ENCODE measurements around the gene GPC5.

Gene GPC5

GRCh38 chr13:91698308-91698707 is 299.9 kb downstream of the GPC5 start:
- H3K4me3 ChIP-seq (ENCODE audit: insufficient read length, low read depth), result no peak overlapping the region
- no peak overlapping the region for H3K9ac ChIP-seq (ENCODE audit: insufficient read length, low read depth)
- no peak for DNase-seq (ENCODE audit: low read depth, low spot score)
- no peaks in the 10 kb centered on the region for H3K9me3 ChIP-seq (ENCODE audit: insufficient read depth, low read length)
- H3K4me1 ChIP-seq (ENCODE audit: insufficient read depth, insufficient read length), result no peaks in the 10 kb centered on the region
- H3K36me3 ChIP-seq (ENCODE audit: insufficient read depth, insufficient read length, low read length), result no peaks in the 10 kb centered on the region
- TF ChIP-seq YY1 (IDR thresholded peaks at IDR 0.05; ENCODE audit: insufficient read depth, insufficient read length), result no peak
- no peak for TF ChIP-seq SUZ12 (IDR thresholded peaks at IDR 0.05; ENCODE audit: extremely low read depth, insufficient read depth, insufficient read length)
- TF ChIP-seq ZNF274 (IDR thresholded peaks at IDR 0.05; ENCODE audit: low read depth, low read length), result no peak
- no peaks in the 10 kb centered on the region for H3K27me3 ChIP-seq (ENCODE audit: insufficient read depth, insufficient read length)

GRCh38 chr13:91698767-91699166 is 300.3 kb downstream of the GPC5 start:
- Histone ChIP-seq H3K4me3 (ENCODE audit: insufficient read length, low read depth) (no peak overlapping the region), H3K9me3 (ENCODE audit: insufficient read depth, low read length) (no peaks in the 10 kb centered on the region), H3K27me3 (ENCODE audit: insufficient read depth, insufficient read length) (no peaks in the 10 kb centered on the region), H3K36me3 (ENCODE audit: insufficient read depth, insufficient read length, low read length) (no peaks in the 10 kb centered on the region), H3K9ac (ENCODE audit: insufficient read length, low read depth) (no peak overlapping the region), H3K4me1 (ENCODE audit: insufficient read depth, insufficient read length) (no peaks in the 10 kb centered on the region)
- TF ChIP-seq SUZ12 (IDR thresholded peaks at IDR 0.05; ENCODE audit: extremely low read depth, insufficient read depth, insufficient read length) (no peak), ZNF274 (IDR thresholded peaks at IDR 0.05; ENCODE audit: low read depth, low read length) (no peak), YY1 (IDR thresholded peaks at IDR 0.05; ENCODE audit: insufficient read depth, insufficient read length) (no peak)
- no peak for DNase-seq (ENCODE audit: low read depth, low spot score)

GRCh38 chr13:91699863-91700262 is 301.4 kb downstream of the GPC5 start:
- no peaks in the 10 kb centered on the region for H3K27me3 ChIP-seq (ENCODE audit: insufficient read depth, insufficient read length)
- DNase-seq (ENCODE audit: low read depth, low spot score), result no peak
- no peaks in the 10 kb centered on the region for H3K4me1 ChIP-seq (ENCODE audit: insufficient read depth, insufficient read length)
- H3K9me3 ChIP-seq (ENCODE audit: insufficient read depth, low read length), result no peaks in the 10 kb centered on the region
- no peak for TF ChIP-seq ZNF274 (IDR thresholded peaks at IDR 0.05; ENCODE audit: low read depth, low read length)
- TF ChIP-seq YY1 (IDR thresholded peaks at IDR 0.05; ENCODE audit: insufficient read depth, insufficient read length), result no peak
- no peak for TF ChIP-seq SUZ12 (IDR thresholded peaks at IDR 0.05; ENCODE audit: extremely low read depth, insufficient read depth, insufficient read length)
- H3K36me3 ChIP-seq (ENCODE audit: insufficient read depth, insufficient read length, low read length), result no peaks in the 10 kb centered on the region
- no peak overlapping the region for H3K9ac ChIP-seq (ENCODE audit: insufficient read length, low read depth)
- H3K4me3 ChIP-seq (ENCODE audit: insufficient read length, low read depth), result no peak overlapping the region

- Histone ChIP-seq H3K27me3 (ENCODE audit: insufficient read depth, insufficient read length) (no peaks in the 10 kb centered on the region), H3K9ac (ENCODE audit: insufficient read length, low read depth) (no peak overlapping the region), H3K4me3 (ENCODE audit: insufficient read length, low read depth) (no peak overlapping the region), H3K9me3 (ENCODE audit: insufficient read depth, low read length) (no peaks in the 10 kb centered on the region), H3K4me1 (ENCODE audit: insufficient read depth, insufficient read length) (no peaks in the 10 kb centered on the region), H3K36me3 (ENCODE audit: insufficient read depth, insufficient read length, low read length) (no peaks in the 10 kb centered on the region)
- no peak for DNase-seq (ENCODE audit: low read depth, low spot score)
- no peak for TF ChIP-seq YY1 (IDR thresholded peaks at IDR 0.05; ENCODE audit: insufficient read depth, insufficient read length)
- no peak for TF ChIP-seq SUZ12 (IDR thresholded peaks at IDR 0.05; ENCODE audit: extremely low read depth, insufficient read depth, insufficient read length)
- TF ChIP-seq ZNF274 (IDR thresholded peaks at IDR 0.05; ENCODE audit: low read depth, low read length), result no peak
Measured at GRCh38 chr13:91701975-91702374, 303.6 kb downstream of the GPC5 start.

GRCh38 chr13:91702411-91702810 is 304.0 kb downstream of the GPC5 start:
- no peaks in the 10 kb centered on the region for H3K27me3 ChIP-seq (ENCODE audit: insufficient read depth, insufficient read length)
- H3K4me3 ChIP-seq (ENCODE audit: insufficient read length, low read depth), result no peak overlapping the region
- H3K9ac ChIP-seq (ENCODE audit: insufficient read length, low read depth), result no peak overlapping the region
- H3K36me3 ChIP-seq (ENCODE audit: insufficient read depth, insufficient read length, low read length), result no peaks in the 10 kb centered on the region
- no peaks in the 10 kb centered on the region for H3K9me3 ChIP-seq (ENCODE audit: insufficient read depth, low read length)
- no peak for TF ChIP-seq SUZ12 (IDR thresholded peaks at IDR 0.05; ENCODE audit: extremely low read depth, insufficient read depth, insufficient read length)
- TF ChIP-seq YY1 (IDR thresholded peaks at IDR 0.05; ENCODE audit: insufficient read depth, insufficient read length), result no peak
- TF ChIP-seq ZNF274 (IDR thresholded peaks at IDR 0.05; ENCODE audit: low read depth, low read length), result no peak
- DNase-seq (ENCODE audit: low read depth, low spot score), result no peak
- no peaks in the 10 kb centered on the region for H3K4me1 ChIP-seq (ENCODE audit: insufficient read depth, insufficient read length)

GRCh38 chr13:91704398-91704797 is 306.0 kb downstream of the GPC5 start:
- H3K9me3 ChIP-seq (ENCODE audit: insufficient read depth, low read length), result no peaks in the 10 kb centered on the region
- TF ChIP-seq SUZ12 (IDR thresholded peaks at IDR 0.05; ENCODE audit: extremely low read depth, insufficient read depth, insufficient read length) (no peak), YY1 (IDR thresholded peaks at IDR 0.05; ENCODE audit: insufficient read depth, insufficient read length) (no peak), ZNF274 (IDR thresholded peaks at IDR 0.05; ENCODE audit: low read depth, low read length) (no peak)
- H3K4me3 ChIP-seq (ENCODE audit: insufficient read length, low read depth), result no peak overlapping the region
- H3K9ac ChIP-seq (ENCODE audit: insufficient read length, low read depth), result no peak overlapping the region
- no peaks in the 10 kb centered on the region for H3K27me3 ChIP-seq (ENCODE audit: insufficient read depth, insufficient read length)
- DNase-seq (ENCODE audit: low read depth, low spot score), result no peak
- no peaks in the 10 kb centered on the region for H3K36me3 ChIP-seq (ENCODE audit: insufficient read depth, insufficient read length, low read length)
- no peaks in the 10 kb centered on the region for H3K4me1 ChIP-seq (ENCODE audit: insufficient read depth, insufficient read length)

- Histone ChIP-seq H3K9me3 (ENCODE audit: insufficient read depth, low read length) (no peaks in the 10 kb centered on the region), H3K36me3 (ENCODE audit: insufficient read depth, insufficient read length, low read length) (no peaks in the 10 kb centered on the region), H3K4me3 (ENCODE audit: insufficient read length, low read depth) (no peak overlapping the region), H3K27me3 (ENCODE audit: insufficient read depth, insufficient read length) (no peaks in the 10 kb centered on the region), H3K9ac (ENCODE audit: insufficient read length, low read depth) (no peak overlapping the region), H3K4me1 (ENCODE audit: insufficient read depth, insufficient read length) (no peaks in the 10 kb centered on the region)
- DNase-seq (ENCODE audit: low read depth, low spot score), result no peak
- no peak for TF ChIP-seq ZNF274 (IDR thresholded peaks at IDR 0.05; ENCODE audit: low read depth, low read length)
- no peak for TF ChIP-seq YY1 (IDR thresholded peaks at IDR 0.05; ENCODE audit: insufficient read depth, insufficient read length)
- TF ChIP-seq SUZ12 (IDR thresholded peaks at IDR 0.05; ENCODE audit: extremely low read depth, insufficient read depth, insufficient read length), result no peak
Measured at GRCh38 chr13:91708558-91708957, 310.1 kb downstream of the GPC5 start.
